Suppressor macrophage treated with lipopolysaccharide for 1 hour (primary cell): Measurements from ENCODE around the gene IVL.
A peak's percentile ranks its signal among the peaks of the same experiment; 100 is the strongest.

ENCODE experiments used
- DNase-seq, 3 donors: peaks; one replicate each; pipeline ENCODE4 v3.0.0-alpha.2; 2020 to 2022

IVL gene

GRCh38 chr1:152899027-152899426 lies 9.3 kb upstream of the IVL start:
- no peak for DNase-seq

- no peak for DNase-seq
Measured at GRCh38 chr1:152899883-152900282, 8.5 kb upstream of the IVL start.

GRCh38 chr1:152901631-152902030 lies 6.7 kb upstream of the IVL start:
- no peak for DNase-seq

GRCh38 chr1:152902636-152903035 lies 5.7 kb upstream of the IVL start:
- no peak for DNase-seq

- DNase-seq = peak in 2 of 3 donors; percentile 3 to 7
Measured at GRCh38 chr1:152904688-152905440, 3.5 kb upstream of the IVL start.

GRCh38 chr1:152906023-152906565 lies 2.3 kb upstream of the IVL start:
- peak; percentile 15 to 25 (median 22) for DNase-seq

GRCh38 chr1:152909206-152909605 lies 860 bp downstream of the IVL start:
- no peak for DNase-seq

GRCh38 chr1:152912471-152912870 lies 4.1 kb downstream of the IVL start:
- DNase-seq = no peak

GRCh38 chr1:152912900-152913299 lies 4.6 kb downstream of the IVL start:
- DNase-seq = no peak

- DNase-seq = no peak
Measured at GRCh38 chr1:152917794-152918193, 9.4 kb downstream of the IVL start.

GRCh38 chr1:152919071-152919470 lies 10.7 kb downstream of the IVL start:
- no peak for DNase-seq

GRCh38 chr1:152924191-152924590 lies 15.8 kb downstream of the IVL start:
- no peak for DNase-seq

GRCh38 chr1:152926091-152926490 lies 17.7 kb downstream of the IVL start:
- DNase-seq = peak; percentile 14 to 23 (median 17)

- DNase-seq = no peak
Measured at GRCh38 chr1:152928671-152929070, 20.3 kb downstream of the IVL start.

GRCh38 chr1:152932170-152932811 lies 23.9 kb downstream of the IVL start:
- DNase-seq = no peak

GRCh38 chr1:152933196-152933595 lies 24.9 kb downstream of the IVL start:
- DNase-seq = no peak

- no peak for DNase-seq
Measured at GRCh38 chr1:152940614-152941013, 32.3 kb downstream of the IVL start.

GRCh38 chr1:152941037-152941711 lies 32.8 kb downstream of the IVL start:
- DNase-seq = no peak

- DNase-seq = no peak
Measured at GRCh38 chr1:152942161-152942560, 33.8 kb downstream of the IVL start.

GRCh38 chr1:152946248-152946647 lies 37.9 kb downstream of the IVL start:
- no peak for DNase-seq

GRCh38 chr1:152946651-152947256 lies 38.4 kb downstream of the IVL start, which contains the start of gene SPRR5:
TSS of gene SPRR5 (plus strand) at chr1:152947206. CDS start at chr1:152948555, 1,349 bp downstream.
- no peak for DNase-seq

GRCh38 chr1:152951711-152952110 lies 43.4 kb downstream of the IVL start:
- DNase-seq = no peak

GRCh38 chr1:152953761-152954160 lies 45.4 kb downstream of the IVL start:
- no peak for DNase-seq
